AG09319 (cell line): ENCODE results near the gene COX19.

Experiments used
- DNase-seq: peaks from one replicate; pipeline ENCODE4 v3.0.0-alpha.2; 2010; ENCODE audit warnings: low read depth; ENCODE audit errors: extremely low read depth
- TF ChIP-seq, protein P1 (sequence below): IDR thresholded peaks from 2 replicates; pipeline ENCODE4 v1.5.1; 2011; ENCODE audit warnings: low read depth, mild to moderate bottlenecking, inconsistent platforms, low read length, moderate library complexity

Gene COX19

GRCh38 chr7:937856-938484, 37.4 kb downstream of the COX19 start:
- TF ChIP-seq, protein P1, sequence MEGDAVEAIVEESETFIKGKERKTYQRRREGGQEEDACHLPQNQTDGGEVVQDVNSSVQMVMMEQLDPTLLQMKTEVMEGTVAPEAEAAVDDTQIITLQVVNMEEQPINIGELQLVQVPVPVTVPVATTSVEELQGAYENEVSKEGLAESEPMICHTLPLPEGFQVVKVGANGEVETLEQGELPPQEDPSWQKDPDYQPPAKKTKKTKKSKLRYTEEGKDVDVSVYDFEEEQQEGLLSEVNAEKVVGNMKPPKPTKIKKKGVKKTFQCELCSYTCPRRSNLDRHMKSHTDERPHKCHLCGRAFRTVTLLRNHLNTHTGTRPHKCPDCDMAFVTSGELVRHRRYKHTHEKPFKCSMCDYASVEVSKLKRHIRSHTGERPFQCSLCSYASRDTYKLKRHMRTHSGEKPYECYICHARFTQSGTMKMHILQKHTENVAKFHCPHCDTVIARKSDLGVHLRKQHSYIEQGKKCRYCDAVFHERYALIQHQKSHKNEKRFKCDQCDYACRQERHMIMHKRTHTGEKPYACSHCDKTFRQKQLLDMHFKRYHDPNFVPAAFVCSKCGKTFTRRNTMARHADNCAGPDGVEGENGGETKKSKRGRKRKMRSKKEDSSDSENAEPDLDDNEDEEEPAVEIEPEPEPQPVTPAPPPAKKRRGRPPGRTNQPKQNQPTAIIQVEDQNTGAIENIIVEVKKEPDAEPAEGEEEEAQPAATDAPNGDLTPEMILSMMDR, result no peak

DNA sequence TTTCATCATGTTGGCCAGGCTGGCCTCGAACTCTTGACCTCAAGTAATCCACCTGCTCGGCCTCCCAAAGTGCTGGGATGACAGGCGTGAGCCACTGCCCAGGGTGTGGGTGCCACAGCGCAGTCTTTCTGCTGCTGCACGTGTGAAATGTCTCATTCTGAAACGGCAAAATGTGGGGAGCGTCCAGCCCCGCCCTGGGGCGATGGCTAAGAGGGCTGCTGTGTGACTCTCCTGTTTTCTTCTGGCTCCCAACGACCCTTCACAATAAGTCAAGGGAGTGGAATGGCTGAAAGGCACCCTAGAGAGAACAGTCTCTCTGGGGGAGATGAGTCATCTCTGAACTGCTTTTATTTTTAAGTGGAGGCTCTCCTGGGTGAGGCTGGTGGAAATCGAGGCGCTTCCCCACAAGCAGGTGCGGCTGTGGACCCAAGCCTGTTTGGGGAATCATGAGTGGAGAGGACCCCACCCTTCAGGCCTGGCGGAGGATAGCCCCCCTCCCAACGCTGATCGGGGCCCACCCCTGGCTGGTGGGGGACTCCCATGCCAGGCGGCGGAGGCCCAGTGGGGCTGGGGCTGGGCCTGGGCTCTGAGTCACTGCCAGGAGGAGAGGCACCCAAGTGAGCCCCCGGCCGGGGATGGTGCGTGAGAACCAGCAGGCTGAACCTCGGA, 38.8 kb downstream of the COX19 start:
- DNase-seq, result no peak
- TF ChIP-seq, protein P1, result no peak

More at GRCh38 chr7:937856-938484, 37.4 kb downstream of the COX19 start:
- no peak for DNase-seq

DNA sequence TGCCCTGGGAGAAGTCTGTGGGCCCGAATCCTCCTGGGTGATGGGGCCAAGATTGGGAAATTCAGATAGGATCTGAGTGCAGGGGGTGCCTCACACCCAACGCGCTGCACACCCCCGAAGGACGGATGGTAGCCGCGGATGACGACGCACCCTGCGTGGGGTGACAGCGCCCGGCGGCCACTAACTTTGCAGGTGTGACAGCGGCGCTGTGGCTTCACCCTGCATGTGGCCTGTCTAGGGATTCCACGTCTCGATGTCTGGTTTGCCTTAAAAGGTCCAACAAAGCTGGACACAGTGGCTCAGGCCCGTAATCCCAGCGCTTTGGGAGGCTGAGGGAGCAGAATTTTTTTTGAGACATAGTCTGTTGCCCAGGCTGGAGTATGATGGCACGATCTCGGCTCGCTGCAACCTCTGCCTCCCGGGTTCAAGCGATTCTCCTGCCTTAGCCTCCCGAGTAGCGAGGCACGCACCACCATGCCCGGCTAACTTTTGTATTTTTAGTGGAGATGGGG, 39.4 kb downstream of the COX19 start:
- TF ChIP-seq, protein P1, result no peak
- DNase-seq, result no peak

GRCh38 chr7:935164-935873, 40.0 kb downstream of the COX19 start:
- TF ChIP-seq, protein P1, result no peak
- no peak for DNase-seq

- TF ChIP-seq, protein P1, result no peak
Observed at GRCh38 chr7:934469-935163, 40.7 kb downstream of the COX19 start.

GRCh38 chr7:932651-932975, 42.7 kb downstream of the COX19 start:
- TF ChIP-seq, protein P1, result no peak
- no peak for DNase-seq

More at GRCh38 chr7:934469-935163, 40.7 kb downstream of the COX19 start:
- DNase-seq, result no peak
